GM13977 (cell line): ENCODE results near the gene NTMT2.
"Not testable (repeated sequence)": the region's sequence is repeated elsewhere in the genome, so short reads cannot be mapped to it uniquely, and the experiment has no call there.

Experiments
- DNase-seq: peaks from one replicate; pipeline ENCODE4 v3.0.0; 2012; ENCODE audit warnings: low spot score
- in situ Hi-C: fragments of 300-500 bp; cut with MboI; formaldehyde crosslinking; loops from one replicate; pipeline ENCODE4 v1.12.0; 2022; ENCODE audit warnings: low sequenced_read_pairs, low pct_unique_long_range_greater_than_20kb, mixed read lengths, inconsistent platforms; ENCODE audit not compliant: unreplicated experiment
- TF ChIP-seq, protein P1 (sequence below): IDR thresholded peaks from 2 replicates; pipeline ENCODE4 v1.5.1; 2012; ENCODE audit warnings: mild to moderate bottlenecking, control low read depth; ENCODE audit not compliant: insufficient read depth; ENCODE audit errors: extremely low read depth, missing control alignments

NTMT2 gene

DNA sequence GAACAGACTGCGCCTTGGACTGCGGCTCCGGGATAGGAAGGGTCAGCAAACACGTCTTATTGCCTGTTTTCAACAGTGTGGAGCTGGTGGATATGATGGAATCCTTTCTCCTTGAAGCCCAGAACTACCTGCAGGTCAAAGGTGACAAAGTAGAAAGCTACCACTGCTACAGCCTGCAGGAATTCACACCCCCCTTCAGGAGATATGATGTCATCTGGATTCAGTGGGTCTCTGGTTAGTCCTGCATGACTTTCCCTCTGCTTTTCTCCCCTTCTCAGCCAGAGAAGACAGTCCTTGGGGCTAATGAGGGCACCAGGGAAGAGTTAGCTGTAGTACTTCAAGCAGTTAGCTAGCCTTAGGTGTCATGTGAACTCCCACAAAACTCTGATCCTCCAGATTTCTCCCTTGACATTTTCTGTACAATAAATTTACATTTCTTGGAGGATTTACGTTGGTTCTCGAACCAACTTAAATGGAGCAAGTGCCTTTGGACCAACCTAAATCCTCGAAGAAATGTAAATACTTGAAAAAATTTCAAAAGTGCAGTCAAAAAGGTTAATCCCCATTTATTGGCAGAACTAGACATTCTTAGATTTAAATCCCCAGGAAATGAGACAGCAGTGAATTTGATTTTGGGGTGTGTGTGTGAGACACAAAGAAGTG lies 20.9 kb downstream of the NTMT2 start:
- TF ChIP-seq, protein P1, sequence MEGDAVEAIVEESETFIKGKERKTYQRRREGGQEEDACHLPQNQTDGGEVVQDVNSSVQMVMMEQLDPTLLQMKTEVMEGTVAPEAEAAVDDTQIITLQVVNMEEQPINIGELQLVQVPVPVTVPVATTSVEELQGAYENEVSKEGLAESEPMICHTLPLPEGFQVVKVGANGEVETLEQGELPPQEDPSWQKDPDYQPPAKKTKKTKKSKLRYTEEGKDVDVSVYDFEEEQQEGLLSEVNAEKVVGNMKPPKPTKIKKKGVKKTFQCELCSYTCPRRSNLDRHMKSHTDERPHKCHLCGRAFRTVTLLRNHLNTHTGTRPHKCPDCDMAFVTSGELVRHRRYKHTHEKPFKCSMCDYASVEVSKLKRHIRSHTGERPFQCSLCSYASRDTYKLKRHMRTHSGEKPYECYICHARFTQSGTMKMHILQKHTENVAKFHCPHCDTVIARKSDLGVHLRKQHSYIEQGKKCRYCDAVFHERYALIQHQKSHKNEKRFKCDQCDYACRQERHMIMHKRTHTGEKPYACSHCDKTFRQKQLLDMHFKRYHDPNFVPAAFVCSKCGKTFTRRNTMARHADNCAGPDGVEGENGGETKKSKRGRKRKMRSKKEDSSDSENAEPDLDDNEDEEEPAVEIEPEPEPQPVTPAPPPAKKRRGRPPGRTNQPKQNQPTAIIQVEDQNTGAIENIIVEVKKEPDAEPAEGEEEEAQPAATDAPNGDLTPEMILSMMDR = no peak
- no peak for DNase-seq
- in situ Hi-C loops = no loop called here

DNA sequence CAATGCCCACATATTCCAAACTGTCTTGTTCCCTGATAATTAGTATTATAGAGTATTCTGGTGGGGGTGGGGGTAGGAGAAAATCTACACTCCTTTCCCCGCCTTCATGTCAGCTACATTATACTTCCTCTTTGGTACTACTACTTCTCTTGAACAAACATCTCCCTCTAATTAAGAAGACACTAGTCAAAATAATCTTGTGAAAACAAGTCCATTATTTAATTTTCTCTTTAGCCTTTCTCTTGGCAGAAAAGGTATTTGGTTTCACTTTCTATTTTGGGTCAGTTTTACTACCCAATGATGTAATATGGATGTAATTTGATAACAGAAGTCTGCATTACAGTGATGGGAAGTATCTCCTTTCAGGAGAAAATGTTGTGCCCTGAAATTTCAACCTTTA lies 22.5 kb downstream of the NTMT2 start:
- in situ Hi-C loops = no loop called here
- DNase-seq = no peak
- TF ChIP-seq, protein P1 = no peak

DNA sequence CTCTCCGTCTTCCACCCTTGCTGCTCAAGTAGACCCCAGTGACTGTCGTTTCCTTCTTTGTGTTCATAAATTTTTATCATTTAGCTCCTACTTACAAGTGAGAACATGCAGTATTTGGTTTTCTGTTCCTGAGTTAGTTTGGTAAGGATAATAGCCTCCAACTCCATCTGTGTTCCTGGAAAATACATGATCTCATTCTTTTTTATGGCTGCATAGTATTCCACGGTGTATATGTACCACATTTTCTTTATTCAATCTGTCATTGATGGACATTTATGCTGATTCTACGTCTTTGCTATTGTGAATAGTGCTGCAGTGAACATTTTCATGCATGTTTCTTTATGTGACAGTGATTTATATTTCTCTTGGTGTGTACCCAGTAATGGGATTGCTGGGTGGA lies 24.8 kb downstream of the NTMT2 start:
- DNase-seq, in situ Hi-C loops: not testable (repeated sequence)

DNA sequence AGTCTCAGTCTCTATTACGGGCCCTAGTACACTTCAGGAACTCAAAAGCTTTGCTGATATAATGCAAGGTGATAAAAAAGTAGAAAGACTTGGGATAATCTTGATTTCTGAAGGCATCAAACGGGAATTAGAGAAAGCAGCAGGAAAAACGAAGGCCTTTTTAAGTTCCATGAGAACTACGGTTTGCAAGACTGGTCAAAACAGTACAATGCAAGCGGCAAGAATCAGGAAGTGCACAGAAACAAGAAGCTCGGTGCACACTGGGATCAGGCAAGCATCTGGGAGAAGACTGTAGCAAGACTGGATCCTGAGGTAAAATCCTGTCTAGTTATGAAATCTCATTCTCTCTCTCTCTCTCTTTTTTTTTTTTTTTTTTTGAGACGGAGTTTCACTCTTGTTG lies 28.6 kb downstream of the NTMT2 start:
- DNase-seq = no peak
- in situ Hi-C loops = no loop called here
- TF ChIP-seq, protein P1 = no peak

DNA sequence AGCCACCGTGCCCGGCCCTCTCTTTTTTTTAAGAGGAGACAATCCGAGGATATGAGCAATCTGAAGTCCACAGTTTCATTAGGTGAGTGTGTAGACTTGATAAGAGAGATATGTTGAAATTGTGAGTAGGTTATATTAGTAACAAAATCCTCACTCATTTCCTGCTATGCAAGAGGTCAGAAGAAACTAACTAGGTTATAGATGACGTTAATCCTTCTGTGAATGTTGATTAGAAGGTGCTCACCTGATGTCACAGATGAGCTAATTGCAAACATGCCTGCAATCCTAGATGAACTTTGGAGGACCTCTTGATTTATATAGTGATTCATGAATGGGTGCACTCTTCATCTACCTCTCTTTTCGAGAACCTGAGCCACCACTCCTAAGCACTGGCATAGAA lies 29.3 kb downstream of the NTMT2 start:
- in situ Hi-C loops = no loop called here
- no peak for DNase-seq
- TF ChIP-seq, protein P1 = no peak

DNA sequence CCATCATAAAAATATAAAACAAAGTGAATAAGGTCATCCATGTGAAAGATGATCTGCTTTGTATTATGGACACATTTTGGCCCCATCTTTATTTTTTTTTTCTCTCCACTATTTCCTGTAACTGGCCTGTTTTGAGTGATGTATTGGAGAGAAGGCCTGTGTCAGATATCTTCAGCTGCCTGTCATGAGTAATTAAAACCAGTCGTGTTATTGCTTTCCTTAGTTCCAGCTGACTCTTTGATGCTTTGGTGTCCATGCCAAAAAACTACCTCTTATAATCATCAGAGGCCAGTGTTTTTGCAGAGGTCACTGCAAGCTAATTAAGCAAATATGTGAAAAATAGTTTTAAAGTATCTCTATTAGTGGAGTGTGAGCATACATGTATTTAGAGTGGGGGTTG lies 29.7 kb downstream of the NTMT2 start:
- DNase-seq = no peak
- TF ChIP-seq, protein P1 = no peak
- in situ Hi-C loops = no loop called here

DNA sequence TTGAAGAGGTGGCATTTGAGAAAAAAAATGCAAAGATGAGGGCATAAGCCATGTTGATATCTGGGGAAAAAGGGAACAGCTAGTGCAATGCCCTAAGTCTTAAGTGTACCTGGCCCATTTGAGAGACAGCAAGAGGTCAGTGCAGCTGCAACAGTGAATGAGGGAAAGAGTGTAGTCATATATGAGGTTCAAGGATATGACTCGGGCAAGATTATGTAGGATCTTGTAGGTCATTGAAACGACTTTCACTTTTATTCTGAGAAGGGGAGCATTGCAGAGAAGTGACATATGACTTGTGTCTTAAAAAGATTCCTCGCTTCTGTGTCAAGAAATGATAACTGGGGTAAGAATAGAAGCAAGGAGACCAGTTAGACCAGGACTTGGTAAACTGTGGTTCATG lies 31.0 kb downstream of the NTMT2 start:
- in situ Hi-C loops = no loop called here
- TF ChIP-seq, protein P1 = no peak
- DNase-seq = no peak
